ENCODE measurements around the gene SERINC5.
"Not testable (repeated sequence)": the region's sequence is repeated elsewhere in the genome, so short reads cannot be mapped to it uniquely, and the experiment has no call there.

The SERINC5 gene

GRCh38 chr5:80208381-80208780, 47.5 kb downstream of the SERINC5 start:
- TF ChIP-seq EZH2 (IDR thresholded peaks at IDR 0.05), result no peak
- no peak for TF ChIP-seq FOXP2 (optimal IDR thresholded peaks at IDR 0.05; ENCODE audit: control extremely low read depth, extremely low read length, insufficient read depth)
- TF ChIP-seq POLR2AphosphoS5 (IDR thresholded peaks at IDR 0.05; ENCODE audit: borderline replicate concordance, low read depth, low read length), result no peak
- H3K9ac ChIP-seq (ENCODE audit: insufficient read length), result no peak overlapping the region
- H3K36me3 ChIP-seq (ENCODE audit: insufficient read depth, low read length), result no peaks in the 10 kb centered on the region
- H3K27ac ChIP-seq, result no peak overlapping the region
- no peak for DNase-seq (ENCODE audit: low read depth, low spot score)
- no peak overlapping the region for H3K4me3 ChIP-seq
- H3K9me3 ChIP-seq (ENCODE audit: low read depth, low read length), result no peaks in the 10 kb centered on the region

- no peak overlapping the region for H3K27ac ChIP-seq
- DNase-seq (ENCODE audit: low read depth, low spot score), result no peak
- no peaks in the 10 kb centered on the region for H3K9me3 ChIP-seq (ENCODE audit: low read depth, low read length)
- TF ChIP-seq EZH2 (IDR thresholded peaks at IDR 0.05) (no peak), POLR2AphosphoS5 (IDR thresholded peaks at IDR 0.05; ENCODE audit: borderline replicate concordance, low read depth, low read length) (no peak), FOXP2 (optimal IDR thresholded peaks at IDR 0.05; ENCODE audit: control extremely low read depth, extremely low read length, insufficient read depth) (no peak)
- H3K9ac ChIP-seq (ENCODE audit: insufficient read length), result no peak overlapping the region
- no peak overlapping the region for H3K4me3 ChIP-seq
- H3K36me3 ChIP-seq (ENCODE audit: insufficient read depth, low read length), result no peaks in the 10 kb centered on the region; the same call in 1 of the 2 replicates
These were observed 48.0 kb downstream of the SERINC5 start for GRCh38 chr5:80207832-80208231.

DNA sequence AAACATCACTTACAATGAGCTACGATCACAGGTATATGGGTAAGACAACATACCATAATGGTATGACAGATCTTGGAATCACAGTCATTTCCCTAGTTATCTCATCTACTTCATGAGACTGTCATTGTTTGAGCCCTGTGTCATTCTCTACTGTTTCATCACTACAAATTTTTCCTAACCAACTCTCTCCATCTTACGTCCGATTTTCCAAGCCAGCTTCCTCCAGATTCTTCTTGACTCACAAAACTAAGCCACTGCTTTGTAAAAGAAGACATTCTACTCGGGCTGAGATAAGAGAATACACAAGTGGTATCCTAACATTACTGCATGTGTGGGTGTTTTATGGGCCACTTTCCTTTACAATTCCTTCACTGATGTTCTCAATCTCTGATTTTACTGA, 49.6 kb downstream of the SERINC5 start:
- Histone ChIP-seq H3K4me3 (no peak overlapping the region), H3K9ac (ENCODE audit: insufficient read length) (no peak overlapping the region), H3K27ac (no peak overlapping the region), H3K9me3 (ENCODE audit: low read depth, low read length) (no peaks in the 10 kb centered on the region), H3K36me3 (ENCODE audit: insufficient read depth, low read length) (no peaks in the 10 kb centered on the region; the same call in 1 of the 2 replicates)
- TF ChIP-seq POLR2AphosphoS5 (IDR thresholded peaks at IDR 0.05; ENCODE audit: borderline replicate concordance, low read depth, low read length), result no peak
- TF ChIP-seq FOXP2 (optimal IDR thresholded peaks at IDR 0.05; ENCODE audit: control extremely low read depth, extremely low read length, insufficient read depth), result no peak
- TF ChIP-seq EZH2 (IDR thresholded peaks at IDR 0.05), result no peak
- DNase-seq (ENCODE audit: low read depth, low spot score), result no peak

DNA sequence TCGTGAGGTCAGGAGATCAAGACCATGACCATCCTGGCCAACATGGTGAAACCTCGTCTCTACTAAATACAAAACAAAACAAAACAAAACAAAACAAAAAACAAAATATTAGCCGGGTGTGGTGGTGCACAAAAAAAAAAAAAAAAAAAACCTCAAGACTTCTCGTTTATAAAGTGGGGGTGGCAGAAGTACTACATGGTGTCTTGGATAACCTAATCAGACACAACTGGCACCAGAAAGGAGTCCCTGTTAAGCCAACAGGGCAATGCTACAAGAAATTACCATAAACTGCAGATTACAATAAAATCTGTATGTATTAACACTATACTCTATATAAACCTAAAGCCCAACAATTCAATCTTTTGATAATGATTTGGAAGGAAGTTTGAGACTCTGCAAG, 50.0 kb downstream of the SERINC5 start:
- no peak for TF ChIP-seq POLR2AphosphoS5 (IDR thresholded peaks at IDR 0.05; ENCODE audit: borderline replicate concordance, low read depth, low read length)
- TF ChIP-seq FOXP2 (optimal IDR thresholded peaks at IDR 0.05; ENCODE audit: control extremely low read depth, extremely low read length, insufficient read depth), result no peak
- no peak for TF ChIP-seq EZH2 (IDR thresholded peaks at IDR 0.05)
- H3K9ac ChIP-seq (ENCODE audit: insufficient read length), result no peak overlapping the region
- no peak for DNase-seq (ENCODE audit: low read depth, low spot score)
- no peak overlapping the region for H3K4me3 ChIP-seq
- no peak overlapping the region for H3K27ac ChIP-seq
- H3K9me3 ChIP-seq (ENCODE audit: low read depth, low read length), result no peaks in the 10 kb centered on the region
- no peaks in the 10 kb centered on the region; the same call in 1 of the 2 replicates for H3K36me3 ChIP-seq (ENCODE audit: insufficient read depth, low read length)

- no peak for TF ChIP-seq POLR2AphosphoS5 (IDR thresholded peaks at IDR 0.05; ENCODE audit: borderline replicate concordance, low read depth, low read length)
- TF ChIP-seq FOXP2 (optimal IDR thresholded peaks at IDR 0.05; ENCODE audit: control extremely low read depth, extremely low read length, insufficient read depth), result no peak
- no peak for TF ChIP-seq EZH2 (IDR thresholded peaks at IDR 0.05)
- Histone ChIP-seq H3K27ac (no peak overlapping the region), H3K4me3 (no peak overlapping the region), H3K36me3 (ENCODE audit: insufficient read depth, low read length) (no peaks in the 10 kb centered on the region; the same call in 1 of the 2 replicates), H3K9ac (ENCODE audit: insufficient read length) (no peak overlapping the region), H3K9me3 (ENCODE audit: low read depth, low read length) (no peaks in the 10 kb centered on the region)
- no peak for DNase-seq (ENCODE audit: low read depth, low spot score)
These were observed 50.8 kb downstream of the SERINC5 start for GRCh38 chr5:80204808-80205614.

- H3K27ac ChIP-seq; H3K4me3 ChIP-seq; H3K36me3 ChIP-seq (ENCODE audit: insufficient read depth, low read length); H3K9ac ChIP-seq (ENCODE audit: insufficient read length); H3K9me3 ChIP-seq (ENCODE audit: low read depth, low read length); DNase-seq (ENCODE audit: low read depth, low spot score): not testable (repeated sequence)
These were observed 54.1 kb downstream of the SERINC5 start for GRCh38 chr5:80201763-80202162.

DNA sequence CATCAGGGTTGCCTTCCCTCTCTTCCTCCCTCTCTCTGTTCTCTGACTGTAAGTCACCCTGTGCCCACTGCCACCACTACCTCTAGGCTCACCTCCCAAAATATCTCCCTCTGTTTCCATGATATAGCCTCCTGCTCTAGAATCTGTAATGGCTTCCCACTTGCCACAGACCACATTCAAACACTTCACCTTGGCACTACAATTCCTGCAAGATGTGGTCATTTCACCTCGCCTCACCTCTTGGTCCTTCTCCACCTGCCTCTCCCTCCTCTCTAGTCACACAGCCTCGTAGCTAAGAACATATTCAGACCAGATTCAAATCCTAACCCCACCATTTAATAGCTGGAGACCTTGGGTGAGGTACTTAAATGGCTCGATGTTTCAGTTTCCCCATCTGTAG, 56.9 kb downstream of the SERINC5 start:
- TF ChIP-seq FOXP2 (optimal IDR thresholded peaks at IDR 0.05; ENCODE audit: control extremely low read depth, extremely low read length, insufficient read depth), result no peak
- no peak for TF ChIP-seq EZH2 (IDR thresholded peaks at IDR 0.05)
- TF ChIP-seq POLR2AphosphoS5 (IDR thresholded peaks at IDR 0.05; ENCODE audit: borderline replicate concordance, low read depth, low read length), result no peak
- Histone ChIP-seq H3K4me3 (no peak overlapping the region), H3K27ac (no peak overlapping the region), H3K36me3 (ENCODE audit: insufficient read depth, low read length) (no peaks in the 10 kb centered on the region; the same call in 1 of the 2 replicates), H3K9me3 (ENCODE audit: low read depth, low read length) (no peaks in the 10 kb centered on the region), H3K9ac (ENCODE audit: insufficient read length) (no peak overlapping the region)
- DNase-seq (ENCODE audit: low read depth, low spot score), result no peak

GRCh38 chr5:80198399-80198798, 57.4 kb downstream of the SERINC5 start:
- TF ChIP-seq FOXP2 (optimal IDR thresholded peaks at IDR 0.05; ENCODE audit: control extremely low read depth, extremely low read length, insufficient read depth) (no peak), EZH2 (IDR thresholded peaks at IDR 0.05) (no peak), POLR2AphosphoS5 (IDR thresholded peaks at IDR 0.05; ENCODE audit: borderline replicate concordance, low read depth, low read length) (no peak)
- Histone ChIP-seq H3K36me3 (ENCODE audit: insufficient read depth, low read length) (no peaks in the 10 kb centered on the region; the same call in 1 of the 2 replicates), H3K9ac (ENCODE audit: insufficient read length) (no peak overlapping the region), H3K9me3 (ENCODE audit: low read depth, low read length) (no peaks in the 10 kb centered on the region), H3K27ac (no peak overlapping the region), H3K4me3 (no peak overlapping the region)
- no peak for DNase-seq (ENCODE audit: low read depth, low spot score)
